H1 (cell line): ENCODE measurements around the gene UAP1. TPM values are rescaled to one million over a fixed set of nuclear protein-coding genes. Genes with fewer than 3 reads are reported as not detected.

Experiments used
- CTCF ChIA-PET: fragments of 300-600 bp; sonication (Branson Sonifier 250); formaldehyde crosslinking; loops from one replicate; lab custom pipeline; 2021; ENCODE audit not compliant: partially characterized antibody; lab: Charles Lee
- POLR2A ChIA-PET: fragments of 300-600 bp; sonication (Branson Sonifier 250); formaldehyde crosslinking; loops from one replicate; lab custom pipeline; 2021; ENCODE audit warnings: inconsistent platforms; ENCODE audit not compliant: partially characterized antibody; lab: Charles Lee
- DNase-seq, 2 experiments: peaks; one replicate each; pipeline versions ENCODE4 v3.0.0 to v3.0.0-alpha.2; 2010 to 2022; ENCODE audit warnings: low spot score in 2 of 2, low read depth in 1 of 2, mixed read lengths in 1 of 2
- FAIRE-seq: peaks from 2 replicates; lab custom pipeline; 2011; peaks lifted over from hg19 to GRCh38; lab: Jason Lieb, UNC
- H2AFZ ChIP-seq: 2 replicates; pipeline ENCODE4 v1.8.1; 2012; ENCODE audit warnings: low read length, inconsistent platforms
- H2AK5ac ChIP-seq: 2 replicates; pipeline ENCODE4 v1.6.1; 2013; ENCODE audit warnings: low read depth, low read length
- H2BK120ac ChIP-seq: replicated peaks from 2 replicates; pipeline ENCODE3; 2013; ENCODE audit warnings: low read depth, low read length, inconsistent platforms
- H2BK12ac ChIP-seq: 2 replicates; pipeline ENCODE4 v1.6.1; 2013; ENCODE audit warnings: low read depth, low read length
- H2BK15ac ChIP-seq: 2 replicates; pipeline ENCODE4 v1.6.1; 2013; ENCODE audit warnings: low read length
- H2BK20ac ChIP-seq: 2 replicates; pipeline ENCODE4 v1.6.1; 2013; ENCODE audit warnings: low read length
- H2BK5ac ChIP-seq: 2 replicates; pipeline ENCODE4 v1.6.1; 2013; ENCODE audit warnings: low read depth, low read length
- H3K14ac ChIP-seq: 2 replicates; pipeline ENCODE4 v1.6.1; 2013; ENCODE audit warnings: inconsistent platforms; ENCODE audit not compliant: insufficient read length
- H3K18ac ChIP-seq: 2 replicates; pipeline ENCODE4 v1.6.1; 2013; ENCODE audit warnings: low read length; ENCODE audit errors: extremely low read depth
- H3K23ac ChIP-seq: 2 replicates; pipeline ENCODE4 v1.6.1; 2013; ENCODE audit warnings: inconsistent platforms; ENCODE audit not compliant: insufficient read length
- H3K23me2 ChIP-seq: 2 replicates; pipeline ENCODE4 v1.6.1; 2013; ENCODE audit warnings: low read depth, low read length
- H3K27ac ChIP-seq: 2 replicates; pipeline ENCODE4 v1.6.1; 2011; ENCODE audit warnings: low read depth, low read length, inconsistent platforms
- H3K27me3 ChIP-seq, 4 experiments: replicated peaks in 1 of 4; 1 replicate in 1 of 4; 2 replicates in 3 of 4; pipeline versions ENCODE4 v1.6.1 to v1.8.1; 2011 to 2013; ENCODE audit warnings: low read length in 3 of 4, mild to moderate bottlenecking in 3 of 4, inconsistent platforms in 2 of 4, mixed read lengths in 2 of 4, moderate library complexity in 1 of 4; ENCODE audit not compliant: control insufficient read depth in 3 of 4, insufficient read depth in 3 of 4; ENCODE audit errors: extremely low read depth in 1 of 4
- H3K36me3 ChIP-seq, 4 experiments: 2 replicates each; pipeline versions ENCODE4 v1.6.1 to v1.8.1; 2011 to 2013; ENCODE audit warnings: mild to moderate bottlenecking in 4 of 4, low read length in 3 of 4, moderate library complexity in 2 of 4, control low read depth in 1 of 4, inconsistent platforms in 1 of 4; ENCODE audit not compliant: insufficient read depth in 4 of 4, control insufficient read depth in 2 of 4
- H3K4ac ChIP-seq: replicated peaks from 2 replicates; pipeline ENCODE3; 2013; ENCODE audit warnings: low read length, low read depth, mixed read lengths, inconsistent platforms; ENCODE audit not compliant: insufficient read length
- H3K4me1 ChIP-seq, 4 experiments: replicated peaks in 1 of 4; 1 replicate in 1 of 4; 2 replicates in 3 of 4; pipeline versions ENCODE4 v1.6.1 to v1.8.1; 2011 to 2013; ENCODE audit warnings: low read length in 3 of 4, inconsistent platforms in 2 of 4, mixed read lengths in 1 of 4; ENCODE audit not compliant: insufficient read depth in 4 of 4, control insufficient read depth in 3 of 4
- H3K4me2 ChIP-seq, 2 experiments: 2 replicates each; pipeline versions ENCODE4 v1.6.1 to v1.8.1; 2011 to 2013; ENCODE audit warnings: low read depth in 2 of 2, low read length in 2 of 2, control low read depth in 1 of 2, inconsistent platforms in 1 of 2, mild to moderate bottlenecking in 1 of 2; ENCODE audit not compliant: insufficient read depth in 1 of 2
- H3K4me3 ChIP-seq, 4 experiments: fragments of 200-600, 300-600 bp in 1 of 4; sonication (generic), shearing (Covaris generic), sonication (Bioruptor Twin) in 1 of 4; 2 replicates each; pipeline versions ENCODE4 v1.5.1 to v1.8.1; 2011 to 2016; ENCODE audit warnings: low read length in 4 of 4, low read depth in 3 of 4, control low read depth in 2 of 4, inconsistent platforms in 2 of 4, mild to moderate bottlenecking in 2 of 4, mixed read lengths in 1 of 4, moderate library complexity in 1 of 4; ENCODE audit not compliant: insufficient read depth in 2 of 4; ENCODE audit errors: extremely low read depth in 1 of 4
- H3K56ac ChIP-seq: replicated peaks from 2 replicates; pipeline ENCODE3; 2013; ENCODE audit warnings: low read depth, mild to moderate bottlenecking, mixed read lengths, low read length, inconsistent platforms; ENCODE audit not compliant: insufficient read length
- H3K79me1 ChIP-seq: 2 replicates; pipeline ENCODE4 v1.6.1; 2013; ENCODE audit warnings: low read depth, low read length, control low read depth
- H3K79me2 ChIP-seq, 2 experiments: 2 replicates each; pipeline versions ENCODE4 v1.6.1 to v1.8.1; 2012 to 2013; ENCODE audit warnings: low read length in 2 of 2, mild to moderate bottlenecking in 2 of 2, inconsistent platforms in 1 of 2; ENCODE audit not compliant: insufficient read depth in 2 of 2, control insufficient read depth in 1 of 2
- H3K9ac ChIP-seq, 4 experiments: replicated peaks in 1 of 4; 1 replicate in 1 of 4; 2 replicates in 3 of 4; pipeline versions ENCODE4 v1.6.1 to v1.8.1; 2011 to 2013; ENCODE audit warnings: low read depth in 3 of 4, low read length in 3 of 4, control low read depth in 2 of 4, mild to moderate bottlenecking in 2 of 4, moderate library complexity in 2 of 4, inconsistent platforms in 1 of 4; ENCODE audit errors: extremely low read depth in 1 of 4
- H3K9me3 ChIP-seq, 2 experiments: 2 replicates each; pipeline versions ENCODE4 v1.6.1 to v1.8.1; 2012 to 2013; ENCODE audit warnings: mild to moderate bottlenecking in 2 of 2, moderate library complexity in 2 of 2, control low read depth in 1 of 2, inconsistent platforms in 1 of 2, low read depth in 1 of 2, low read length in 1 of 2, mixed read lengths in 1 of 2; ENCODE audit not compliant: insufficient read depth in 2 of 2
- H4K20me1 ChIP-seq, 2 experiments: replicated peaks in 1 of 2; 2 replicates each; pipeline versions ENCODE3 to v1.8.1; 2011 to 2013; ENCODE audit warnings: inconsistent platforms in 2 of 2, low read length in 2 of 2, mild to moderate bottlenecking in 1 of 2; ENCODE audit not compliant: insufficient read depth in 2 of 2, control insufficient read depth in 1 of 2
- H4K5ac ChIP-seq: 2 replicates; pipeline ENCODE4 v1.6.1; 2013; ENCODE audit warnings: low read length, low read depth, mixed read lengths, inconsistent platforms; ENCODE audit not compliant: insufficient read length
- H4K8ac ChIP-seq: 2 replicates; pipeline ENCODE4 v1.8.0; 2013; ENCODE audit warnings: mild to moderate bottlenecking, moderate library complexity, low read length, inconsistent platforms; ENCODE audit not compliant: insufficient read depth; ENCODE audit errors: extremely low read depth
- H4K91ac ChIP-seq: replicated peaks from 2 replicates; pipeline ENCODE3; 2013; ENCODE audit warnings: low read length, mixed read lengths, inconsistent platforms; ENCODE audit not compliant: insufficient read length
- ASH2L ChIP-seq: fragments of 200-600, 300-600 bp; sonication (generic); IDR thresholded peaks from one replicate; pipeline ENCODE4 v1.7.1; 2017; ENCODE audit warnings: low read length
- CEBPB ChIP-seq: IDR thresholded peaks from 2 replicates; pipeline ENCODE4 v1.6.1; 2012; ENCODE audit warnings: low read depth, low read length
- EP300 ChIP-seq, 2 experiments: IDR thresholded peaks; 1 replicate in 1 of 2; 2 replicates in 1 of 2; pipeline ENCODE4 v1.6.1; 2011 to 2012; ENCODE audit warnings: low read depth in 2 of 2, low read length in 2 of 2, mild to moderate bottlenecking in 2 of 2, borderline replicate concordance in 1 of 2, inconsistent platforms in 1 of 2, moderate library complexity in 1 of 2
- GTF2F1 ChIP-seq: IDR thresholded peaks from 2 replicates; pipeline ENCODE4 v1.6.1; 2012; ENCODE audit warnings: low read depth, low read length, improper control_type of control experiment, borderline replicate concordance
- HDAC2 ChIP-seq, 2 experiments: fragments of 300-600 bp in 1 of 2; sonication (generic) in 1 of 2; IDR thresholded peaks; 2 replicates each; pipeline ENCODE4 v1.6.1; 2011 to 2012; ENCODE audit warnings: low read depth in 2 of 2, low read length in 2 of 2, mild to moderate bottlenecking in 2 of 2, moderate library complexity in 2 of 2, borderline replicate concordance in 1 of 2, inconsistent platforms in 1 of 2
- SP2 ChIP-seq: IDR thresholded peaks from 2 replicates; pipeline ENCODE4 v1.6.1; 2012; ENCODE audit warnings: mild to moderate bottlenecking, low read length, inconsistent platforms
- TBP ChIP-seq: IDR thresholded peaks from 2 replicates; pipeline ENCODE4 v1.6.1; 2011; ENCODE audit warnings: low read depth, low read length, improper control_type of control experiment
- WGBS, 2 experiments: shearing (Covaris generic) in 1 of 2; methylation state at CpG; one replicate each; pipeline versions ENCODE4 v1.1.6 to v1.1.7; 2013 to 2015; ENCODE audit warnings: low lambda C conversion rate in 2 of 2, mixed read lengths in 2 of 2, inconsistent platforms in 1 of 2, low coverage in 1 of 2, missing lambda C conversion rate in 1 of 2; ENCODE audit not compliant: insufficient replicate concordance in 2 of 2, insufficient coverage in 1 of 2, insufficient read length in 1 of 2; ENCODE audit errors: extremely low coverage in 1 of 2, missing lambda C conversion rate in 1 of 2; 5-methylcytosine and 5-hydroxymethylcytosine counted together
- polyA plus RNA-seq, 7 experiments: library from polyadenylated mRNA; depleted of rRNA in 3 of 7; stranded (reverse) in 5 of 7; unstranded in 2 of 7; fragments of >200 nt in 5 of 7; fragments of 200-250 nt in 2 of 7; gene quantifications; 1 replicate in 5 of 7; 2 replicates in 1 of 7; 4 replicates in 1 of 7; pipeline versions ENCODE4 v1.2.1 to v1.2.3, GENCODE V29; 2011 to 2013; ENCODE audit warnings: missing spikeins in 2 of 7, mixed read lengths in 2 of 7
- total RNA-seq: library from RNA; stranded (reverse); fragmentation: NEBNext Ultra II Directional; extraction: Animal tissue kit (Norgen Biotek cat#: 25700); gene quantifications from 2 replicates; pipeline ENCODE4 v1.2.1, GENCODE V29; 2021

The UAP1 gene
- total and polyA plus RNA-seq, 2 of the 8 experiments (the other 6 are each of a cell fraction or from before 2014, with no cell fraction given) = 9.4 to 32.9 TPM

GRCh38 chr1:162616848-162617247 lies 55.3 kb downstream of the UAP1 start:
- Histone ChIP-seq H3K4ac (no peak overlapping the region), H3K18ac (no peak overlapping the region), H3K9me3 (peaks cover 8 to 11% of the 10 kb centered on the region in 2 experiments), H2BK5ac (no peak overlapping the region), H3K56ac (no peak overlapping the region), H3K4me2 (no peak overlapping the region), H2BK12ac (no peak overlapping the region), H3K4me3 (no peak overlapping the region), H3K4me1 (no peaks in the 10 kb centered on the region), H2AK5ac (no peak overlapping the region), H3K27me3 (no peaks in the 10 kb centered on the region), H4K5ac (no peak overlapping the region), H4K20me1 (no peaks in the 10 kb centered on the region), H3K14ac (no peak overlapping the region), H2AFZ (no peak overlapping the region), H4K91ac (no peak overlapping the region), H3K23ac (no peak overlapping the region), H2BK120ac (no peak overlapping the region), H4K8ac (no peak overlapping the region), H3K79me2 (no peaks in the 10 kb centered on the region), H2BK15ac (no peak overlapping the region), H3K9ac (no peak overlapping the region), H3K79me1 (no peaks in the 10 kb centered on the region), H3K23me2 (no peaks in the 10 kb centered on the region), H3K36me3 (no peaks in the 10 kb centered on the region), H3K27ac (no peak overlapping the region), H2BK20ac (no peak overlapping the region)
- TF ChIP-seq EP300 (IDR thresholded peaks at IDR 0.05; ENCODE audit: borderline replicate concordance in 1 of 2, low read depth in 2 of 2, low read length in 2 of 2) (no peak), SP2 (no peak), ASH2L (no peak), GTF2F1 (no peak), TBP (no peak), CEBPB (no peak), HDAC2 (IDR thresholded peaks at IDR 0.05; ENCODE audit: borderline replicate concordance in 1 of 2, low read depth in 2 of 2, low read length in 2 of 2) (no peak)
- ChIA-PET CTCF (interaction anchor here (0.6 to 3.1 kb wide), 6 partner anchors 11 to 657 kb away, joined by 3 to 16 read pairs (median 3); partner anchors contain the start of gene DDR2), POLR2A (no interaction called here)
- no peak for DNase-seq
- FAIRE-seq = no peak
- WGBS, 2 experiments = 100% methylated on average over 1 of the region's 1 CpG; no CpG with 5 or more reads in 1 of the 2 experiments
